Astrocyte (in vitro differentiated cells and primary cell): ENCODE measurements around the gene GPC3. TPM values are rescaled to one million over a fixed set of nuclear protein-coding genes. Genes with fewer than 3 reads are reported as not detected.

Source experiments
- DNase-seq: peaks from one replicate; pipeline ENCODE4 v3.0.0-alpha.2; 2010; ENCODE audit warnings: low read depth
- FAIRE-seq: peaks from 2 replicates; lab custom pipeline; 2011; peaks lifted over from hg19 to GRCh38; lab: Jason Lieb, UNC
- H2AFZ ChIP-seq: 2 replicates; pipeline ENCODE4 v1.6.0; 2012; ENCODE audit warnings: low read depth, low read length, inconsistent platforms
- H3K27ac ChIP-seq: 2 replicates; pipeline ENCODE4 v1.5.1; 2011; ENCODE audit warnings: low read depth, low read length, inconsistent platforms
- H3K27me3 ChIP-seq: 2 replicates; pipeline ENCODE4 v1.6.0; 2011; ENCODE audit warnings: low read length, inconsistent platforms; ENCODE audit not compliant: insufficient read depth
- H3K36me3 ChIP-seq: 2 replicates; pipeline ENCODE4 v1.5.1; 2011; ENCODE audit warnings: low read length, inconsistent platforms; ENCODE audit not compliant: insufficient read depth
- H3K4me1 ChIP-seq: 2 replicates; pipeline ENCODE4 v1.5.1; 2011; ENCODE audit warnings: low read length, inconsistent platforms; ENCODE audit not compliant: insufficient read depth
- H3K4me2 ChIP-seq: 2 replicates; pipeline ENCODE4 v1.6.0; 2012; ENCODE audit warnings: low read length, inconsistent platforms
- H3K4me3 ChIP-seq: 2 replicates; pipeline ENCODE4 v1.5.1; 2011; ENCODE audit warnings: low read depth, mild to moderate bottlenecking, low read length, inconsistent platforms; ENCODE audit not compliant: insufficient read depth
- H3K79me2 ChIP-seq: 2 replicates; pipeline ENCODE4 v1.6.0; 2012; ENCODE audit warnings: mild to moderate bottlenecking, low read length, inconsistent platforms; ENCODE audit not compliant: insufficient read depth
- H3K9ac ChIP-seq: 2 replicates; pipeline ENCODE4 v1.6.0; 2012; ENCODE audit warnings: mild to moderate bottlenecking, low read length, inconsistent platforms
- H3K9me3 ChIP-seq: 2 replicates; pipeline ENCODE4 v1.5.1; 2012; ENCODE audit warnings: low read depth, mild to moderate bottlenecking, low read length, inconsistent platforms; ENCODE audit not compliant: insufficient read depth
- H4K20me1 ChIP-seq: 2 replicates; pipeline ENCODE4 v1.6.0; 2012; ENCODE audit warnings: low read length, inconsistent platforms; ENCODE audit not compliant: insufficient read depth
- H3K27ac Mint-ChIP-seq: one replicate; pipeline ENCODE4 v1.8.0; 2021; ENCODE audit warnings: mild to moderate bottlenecking, mixed read lengths; ENCODE audit not compliant: unreplicated experiment
- H3K27me3 Mint-ChIP-seq: one replicate; pipeline ENCODE4 v1.8.0; 2021; ENCODE audit warnings: low read depth, mixed read lengths; ENCODE audit not compliant: unreplicated experiment
- H3K36me3 Mint-ChIP-seq: one replicate; pipeline ENCODE4 v1.8.0; 2021; ENCODE audit warnings: low read depth, mixed read lengths; ENCODE audit not compliant: unreplicated experiment
- H3K4me1 Mint-ChIP-seq: one replicate; pipeline ENCODE4 v1.8.0; 2021; ENCODE audit warnings: low read depth, mixed read lengths; ENCODE audit not compliant: unreplicated experiment
- H3K4me3 Mint-ChIP-seq: one replicate; pipeline ENCODE4 v1.8.0; 2021; ENCODE audit warnings: mild to moderate bottlenecking, moderate library complexity, mixed read lengths; ENCODE audit not compliant: unreplicated experiment
- H3K9me3 Mint-ChIP-seq: one replicate; pipeline ENCODE4 v1.8.0; 2021; ENCODE audit warnings: mild to moderate bottlenecking, mixed read lengths; ENCODE audit not compliant: unreplicated experiment
- EZH2 ChIP-seq: IDR thresholded peaks from 2 replicates; pipeline ENCODE4 v1.6.1; 2012; ENCODE audit warnings: mild to moderate bottlenecking, low read length, inconsistent platforms; ENCODE audit not compliant: insufficient read depth
- total RNA-seq: library from RNA; stranded (reverse); gene quantifications from 2 replicates; pipeline ENCODE4 v1.2.1, GENCODE V29; 2021
- TF ChIP-seq, protein P1 (sequence below): IDR thresholded peaks from 2 replicates; pipeline ENCODE4 v1.5.1; 2011; ENCODE audit warnings: low read depth, mild to moderate bottlenecking, inconsistent platforms, low read length, moderate library complexity; ENCODE audit not compliant: insufficient read depth

Gene GPC3
- total RNA-seq, 1 donor from 2014 or later: 8.2 TPM

DNA sequence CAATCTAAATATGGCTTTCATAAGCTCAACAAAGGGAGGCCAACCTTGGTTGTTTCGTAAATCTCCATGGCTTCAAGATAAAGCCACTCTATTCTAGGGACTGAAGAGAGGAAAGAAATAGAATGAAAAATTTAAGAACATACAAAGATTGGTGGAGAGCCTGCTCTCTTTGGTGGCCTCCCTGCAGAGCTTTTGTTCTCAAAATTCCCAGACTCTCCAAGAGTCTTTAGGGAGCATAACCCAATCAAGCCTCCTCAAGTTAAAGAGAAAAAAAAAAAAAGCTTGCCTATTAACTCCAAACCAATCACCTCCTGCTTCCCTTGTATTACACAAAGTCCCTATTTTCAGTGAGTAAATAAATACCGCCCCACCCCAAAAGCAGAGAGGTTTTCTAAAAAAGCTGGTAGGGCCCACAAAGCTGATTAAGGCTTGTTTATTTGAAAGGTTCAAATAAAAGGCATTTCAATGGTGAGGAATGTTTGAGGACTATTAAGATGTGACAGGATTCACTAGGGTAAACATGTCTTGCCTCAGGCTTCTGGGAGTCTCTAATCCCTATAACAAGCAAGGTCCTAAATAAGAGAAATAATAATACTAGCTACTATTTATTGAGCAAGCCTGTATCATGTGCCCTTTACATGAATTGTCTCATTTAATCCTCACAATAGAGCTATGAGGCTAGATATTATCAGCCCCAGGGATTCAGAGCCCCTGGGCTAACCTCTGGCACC is 71.6 kb downstream of the GPC3 start:
- no peak overlapping the region for H3K4me3 ChIP-seq
- no peak overlapping the region for H3K27ac ChIP-seq
- no peak overlapping the region for H3K9ac ChIP-seq
- no peaks in the 10 kb centered on the region for H3K27me3 ChIP-seq
- no peak for TF ChIP-seq EZH2
- TF ChIP-seq, protein P1, sequence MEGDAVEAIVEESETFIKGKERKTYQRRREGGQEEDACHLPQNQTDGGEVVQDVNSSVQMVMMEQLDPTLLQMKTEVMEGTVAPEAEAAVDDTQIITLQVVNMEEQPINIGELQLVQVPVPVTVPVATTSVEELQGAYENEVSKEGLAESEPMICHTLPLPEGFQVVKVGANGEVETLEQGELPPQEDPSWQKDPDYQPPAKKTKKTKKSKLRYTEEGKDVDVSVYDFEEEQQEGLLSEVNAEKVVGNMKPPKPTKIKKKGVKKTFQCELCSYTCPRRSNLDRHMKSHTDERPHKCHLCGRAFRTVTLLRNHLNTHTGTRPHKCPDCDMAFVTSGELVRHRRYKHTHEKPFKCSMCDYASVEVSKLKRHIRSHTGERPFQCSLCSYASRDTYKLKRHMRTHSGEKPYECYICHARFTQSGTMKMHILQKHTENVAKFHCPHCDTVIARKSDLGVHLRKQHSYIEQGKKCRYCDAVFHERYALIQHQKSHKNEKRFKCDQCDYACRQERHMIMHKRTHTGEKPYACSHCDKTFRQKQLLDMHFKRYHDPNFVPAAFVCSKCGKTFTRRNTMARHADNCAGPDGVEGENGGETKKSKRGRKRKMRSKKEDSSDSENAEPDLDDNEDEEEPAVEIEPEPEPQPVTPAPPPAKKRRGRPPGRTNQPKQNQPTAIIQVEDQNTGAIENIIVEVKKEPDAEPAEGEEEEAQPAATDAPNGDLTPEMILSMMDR: no peak
- DNase-seq (no peak), FAIRE-seq (no peak)
- Mint-ChIP-seq H3K9me3 (no peaks in the 10 kb centered on the region), H3K27me3 (no peaks in the 10 kb centered on the region), H3K4me1 (no peaks in the 10 kb centered on the region), H3K4me3 (no peak overlapping the region), H3K36me3 (no peaks in the 10 kb centered on the region), H3K27ac (no peak overlapping the region)
- H3K9me3 ChIP-seq: no peaks in the 10 kb centered on the region
- H3K36me3 ChIP-seq: no peaks in the 10 kb centered on the region
- H4K20me1 ChIP-seq: no peaks in the 10 kb centered on the region
- H3K79me2 ChIP-seq: no peaks in the 10 kb centered on the region
- no peak overlapping the region for H2AFZ ChIP-seq
- H3K4me1 ChIP-seq: no peaks in the 10 kb centered on the region
- no peak overlapping the region for H3K4me2 ChIP-seq

DNA sequence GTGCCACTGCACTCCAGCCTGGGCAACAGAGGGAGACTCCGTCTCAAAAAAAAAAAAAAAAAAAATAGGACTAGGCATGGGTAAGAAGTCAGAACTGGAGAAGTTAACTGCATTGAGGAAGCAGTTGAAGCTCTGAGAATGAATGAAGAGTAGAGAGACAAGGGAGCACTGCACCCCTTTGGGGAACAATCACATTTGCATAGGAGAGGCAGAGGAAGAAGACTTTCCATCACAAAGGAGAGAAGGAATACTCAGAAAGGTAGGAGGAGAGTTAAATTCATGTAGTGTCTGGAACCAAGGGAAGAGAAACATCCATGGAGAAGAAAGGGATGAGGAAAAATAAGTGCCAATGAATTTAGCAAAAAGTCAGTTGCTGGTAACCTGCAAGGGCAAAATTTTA is 72.4 kb downstream of the GPC3 start:
- Histone ChIP-seq H2AFZ (no peak overlapping the region), H3K4me3 (no peak overlapping the region), H3K27me3 (no peaks in the 10 kb centered on the region), H3K9ac (no peak overlapping the region), H3K9me3 (no peaks in the 10 kb centered on the region), H3K36me3 (no peaks in the 10 kb centered on the region), H3K4me1 (no peaks in the 10 kb centered on the region), H3K79me2 (no peaks in the 10 kb centered on the region), H4K20me1 (no peaks in the 10 kb centered on the region), H3K27ac (no peak overlapping the region), H3K4me2 (no peak overlapping the region)
- Mint-ChIP-seq H3K27ac (no peak overlapping the region), H3K4me3 (no peak overlapping the region), H3K4me1 (no peaks in the 10 kb centered on the region), H3K27me3 (no peaks in the 10 kb centered on the region), H3K9me3 (no peaks in the 10 kb centered on the region), H3K36me3 (no peaks in the 10 kb centered on the region)
- DNase-seq: no peak
- no peak for TF ChIP-seq EZH2
- TF ChIP-seq, protein P1: no peak
- no peak for FAIRE-seq

DNA sequence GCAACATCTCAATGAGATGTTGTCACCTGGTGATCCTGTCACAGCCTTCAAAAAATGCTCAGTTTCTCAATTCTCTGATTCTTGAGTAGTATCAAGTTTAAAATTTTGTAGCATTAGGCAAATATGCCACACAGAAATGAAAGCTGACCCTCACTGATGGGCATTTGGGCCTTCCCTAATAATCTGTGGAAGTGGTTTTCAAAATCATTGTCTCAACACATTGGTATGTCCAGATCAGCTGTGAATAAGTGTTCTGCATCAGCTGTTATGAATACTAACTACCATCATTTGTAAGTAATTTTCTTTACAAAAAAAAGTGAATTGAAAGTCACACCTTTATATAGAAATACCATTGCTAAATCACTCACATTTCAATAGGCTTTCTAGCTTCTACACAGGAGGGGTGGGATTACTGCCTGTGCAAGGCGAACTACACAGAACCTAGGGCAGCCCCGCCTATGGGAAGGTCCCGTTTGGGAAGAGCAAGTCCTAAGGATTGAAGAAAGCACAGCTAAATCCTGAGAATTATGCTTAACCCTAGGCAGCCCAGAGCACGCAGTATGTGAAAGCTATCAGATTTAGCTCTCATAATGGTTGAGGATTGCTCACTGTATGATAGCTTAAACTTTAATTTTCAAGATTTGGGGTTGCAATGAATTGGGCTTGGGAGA is 73.4 kb downstream of the GPC3 start:
- Mint-ChIP-seq H3K36me3 (no peaks in the 10 kb centered on the region), H3K9me3 (no peaks in the 10 kb centered on the region), H3K27me3 (no peaks in the 10 kb centered on the region), H3K4me1 (no peaks in the 10 kb centered on the region), H3K27ac (no peak overlapping the region), H3K4me3 (no peak overlapping the region)
- no peaks in the 10 kb centered on the region for H3K4me1 ChIP-seq
- no peaks in the 10 kb centered on the region for H3K79me2 ChIP-seq
- no peaks in the 10 kb centered on the region for H3K36me3 ChIP-seq
- FAIRE-seq: no peak
- DNase-seq: no peak
- H3K4me2 ChIP-seq: no peak overlapping the region
- H3K9ac ChIP-seq: no peak overlapping the region
- H2AFZ ChIP-seq: no peak overlapping the region
- H3K27ac ChIP-seq: no peak overlapping the region
- no peak overlapping the region for H3K4me3 ChIP-seq
- TF ChIP-seq, protein P1: no peak
- H3K27me3 ChIP-seq: no peaks in the 10 kb centered on the region
- H3K9me3 ChIP-seq: no peaks in the 10 kb centered on the region
- H4K20me1 ChIP-seq: no peaks in the 10 kb centered on the region
